Left cardiac atrium (tissue), 4 donors: ENCODE results near the gene TEKT2. TPM values are rescaled to one million over a fixed set of nuclear protein-coding genes. Genes with fewer than 3 reads are reported as not detected.
A peak's percentile ranks its signal among the peaks of the same experiment; 100 is the strongest.

ENCODE experiments used
- ATAC-seq, 2 donors: fragments of 200-7000 bp; cut with Tn5 transposase; one replicate each; pipeline ENCODE4 v1.9.1; 2020; ENCODE audit warnings: mild to moderate bottlenecking in 2 of 2, moderate library complexity in 2 of 2
- DNase-seq: peaks from one replicate; pipeline ENCODE4 v3.0.0-alpha.2; 2020
- intact Hi-C, 2 donors: fragments of 100-400 bp; cut with DNase I; formaldehyde crosslinking; loops; one replicate each; pipeline versions ENCODE4 v1.14.1 to v1.15.1; 2022 to 2023
- total RNA-seq, 2 donors: library from RNA; stranded (reverse); fragmentation: NEBNext Ultra II Directional; extraction: Animal tissue kit (Norgen Biotek cat#: 25700); gene quantifications; one replicate each; pipeline ENCODE4 v1.2.1, GENCODE V29; 2021
- donor health status: DM: no; HTN: yes; CAD: no.
- donor health status: DM: no; HTN: yes; CAD: no; lungs with severe emphysema.
- donor health status: DM: yes; HTN: yes; CAD: no.
- donor health status: Dilated cardiomyopathy.

TEKT2 gene
- total RNA-seq, 2 donors from 2014 or later, result 0.27 TPM; not detected in 1

DNA sequence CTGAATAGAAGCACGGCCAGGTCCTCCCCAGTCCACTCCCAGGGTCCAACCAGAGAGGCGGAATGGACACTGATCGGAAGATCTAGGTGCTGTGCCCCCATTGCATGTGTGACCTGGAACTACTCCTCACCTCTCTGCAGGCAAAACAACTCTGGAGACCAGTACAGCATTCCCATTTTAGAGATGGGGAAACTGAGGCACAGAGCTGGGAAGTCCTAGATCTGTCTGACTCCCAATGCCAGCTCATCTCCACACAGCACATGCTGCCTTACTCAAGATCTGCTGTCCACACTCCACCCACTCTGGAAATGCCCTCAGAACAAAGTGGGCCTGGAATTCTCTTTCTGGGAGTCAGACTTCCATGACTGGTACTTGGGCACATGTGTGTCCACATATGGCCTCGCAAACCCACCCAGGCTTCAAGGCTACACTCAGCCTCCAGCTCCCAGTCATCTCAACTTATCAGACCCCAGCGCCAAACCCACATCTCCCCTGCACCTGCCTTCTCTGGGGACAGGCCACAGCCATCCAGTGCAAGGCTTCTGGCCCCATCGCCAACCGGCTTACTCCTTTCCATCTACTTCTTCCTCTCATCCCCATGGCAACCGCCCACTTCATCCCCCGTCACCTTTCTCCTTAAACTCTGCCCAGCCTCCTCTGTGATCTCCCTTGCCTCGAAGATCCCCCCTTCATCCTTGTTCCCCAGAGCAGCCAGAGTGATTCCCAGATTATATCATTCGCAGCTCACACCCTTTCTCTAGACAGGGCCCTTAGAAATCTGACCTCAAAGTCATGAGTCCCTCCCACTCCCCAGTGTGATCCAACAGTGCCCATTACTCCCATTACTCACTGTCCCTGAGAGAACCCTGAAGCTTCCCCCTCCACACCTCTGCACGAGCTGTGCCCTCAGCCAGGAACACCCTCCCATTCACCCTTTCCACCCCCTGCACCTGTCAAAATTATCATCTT, 38.5 kb downstream of the TEKT2 start:
- no peak for DNase-seq
- intact Hi-C loops, result no loop called here
- no peak for ATAC-seq

DNA sequence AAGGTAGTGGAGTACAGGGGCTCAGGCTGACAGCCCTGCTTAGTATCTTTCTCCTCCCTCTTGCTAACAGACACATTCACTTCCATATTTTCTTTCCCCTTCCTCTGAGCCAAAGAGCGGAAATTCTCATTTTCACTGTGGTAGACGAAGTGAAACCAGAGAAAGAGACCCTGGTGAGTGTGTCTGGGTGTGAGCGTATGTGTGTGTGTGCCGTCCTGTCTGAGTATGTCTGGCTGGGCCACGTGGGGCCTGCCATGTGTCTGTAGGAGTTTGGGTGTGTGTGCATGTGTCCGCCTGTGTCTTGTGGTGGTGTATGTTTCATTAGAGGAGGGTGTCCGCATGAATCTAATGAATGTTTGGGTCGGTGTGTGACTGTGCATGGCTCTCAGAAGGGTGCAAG, 39.5 kb downstream of the TEKT2 start:
- intact Hi-C loops, result no loop called here
- ATAC-seq (peak; percentile 4 to 22), DNase-seq (no peak)

DNA sequence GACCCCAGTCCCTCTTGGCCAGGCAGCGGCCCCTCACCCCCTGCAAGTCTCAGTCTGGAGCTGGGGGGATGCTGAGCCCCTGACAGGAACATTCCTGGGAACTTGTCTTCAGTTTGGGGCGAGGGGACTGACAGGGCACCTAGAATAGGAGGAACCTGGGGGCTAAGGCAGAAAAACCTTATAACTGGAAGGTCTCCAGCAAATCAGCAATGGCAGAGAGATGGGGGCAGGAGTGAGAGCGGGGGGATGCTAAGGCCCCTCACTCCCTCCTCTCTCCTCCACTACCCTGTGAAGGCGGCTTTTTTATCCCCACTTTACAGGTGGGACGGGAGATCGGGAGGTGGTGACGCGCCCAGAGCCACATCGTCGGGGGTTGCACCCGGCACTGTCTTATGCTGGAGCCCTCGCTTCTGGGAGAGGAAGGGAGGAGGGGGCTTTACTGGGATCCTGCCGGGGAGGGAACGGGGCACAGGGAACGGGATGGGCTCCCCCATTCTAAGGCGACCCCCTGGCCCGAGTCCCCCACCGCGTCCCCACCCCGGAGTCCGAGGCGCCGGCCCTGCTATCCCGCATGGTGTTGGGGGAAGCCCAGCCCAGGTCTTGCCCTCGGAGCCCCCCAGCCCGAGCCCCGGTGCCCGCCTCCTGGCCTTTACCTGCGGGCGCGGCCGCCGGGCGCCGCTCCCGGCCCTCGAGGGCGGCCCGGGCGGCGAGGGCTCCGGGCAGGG, 40.7 kb downstream of the TEKT2 start:
- DNase-seq (no peak), ATAC-seq (no peak)
- intact Hi-C loops, result no loop called here

DNA sequence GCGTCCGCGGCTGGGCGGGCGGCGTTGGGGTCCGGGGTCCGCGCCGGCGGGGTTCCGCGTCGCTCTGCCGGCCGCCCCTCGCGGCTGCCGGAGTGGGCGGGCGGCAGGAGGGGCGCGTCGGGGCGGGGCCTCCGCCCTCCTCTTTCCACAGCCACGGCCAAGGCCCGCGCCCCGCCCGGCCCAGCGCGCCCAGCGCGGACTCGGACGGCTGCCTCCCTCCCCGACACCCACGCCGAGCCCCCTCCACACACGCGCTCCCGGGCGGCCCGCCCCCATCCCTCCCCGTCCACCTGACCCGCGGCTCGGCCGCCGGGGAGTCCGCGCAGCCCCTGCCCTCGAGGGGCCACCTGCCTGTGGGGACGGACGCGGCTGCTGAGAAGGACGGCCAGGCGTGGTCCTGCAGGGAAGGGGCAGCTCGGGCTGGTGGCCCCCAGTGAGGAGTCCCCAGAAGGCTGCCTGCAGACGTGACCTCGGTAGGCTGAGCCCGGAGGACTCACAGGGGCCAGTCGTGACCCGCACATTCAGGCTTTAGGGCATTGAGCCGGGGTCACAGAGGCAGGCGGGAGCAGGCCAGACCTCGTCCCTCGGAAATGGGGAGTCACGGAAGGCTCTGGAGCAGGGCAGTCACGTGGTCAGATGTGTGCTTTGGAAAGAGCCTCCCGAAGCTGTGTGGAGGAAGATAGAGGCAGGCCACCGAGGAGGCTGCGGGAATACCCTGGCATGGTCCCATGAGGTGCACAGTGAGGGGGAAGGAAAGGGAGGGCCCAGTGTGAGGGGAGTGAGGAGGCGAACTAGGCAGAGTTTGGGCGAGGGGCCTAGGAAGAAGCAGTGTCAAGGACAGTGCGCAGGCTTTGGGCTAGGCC, 41.5 kb downstream of the TEKT2 start, which contains the start of gene COL8A2:
TSS of gene COL8A2 (minus strand) at position 94 of the 863 bp plus-strand sequence. CDS start 24,980 bp downstream, outside the sequence.
- DNase-seq (peak; percentile 59), ATAC-seq (peak; percentile 79 to 80)

DNA sequence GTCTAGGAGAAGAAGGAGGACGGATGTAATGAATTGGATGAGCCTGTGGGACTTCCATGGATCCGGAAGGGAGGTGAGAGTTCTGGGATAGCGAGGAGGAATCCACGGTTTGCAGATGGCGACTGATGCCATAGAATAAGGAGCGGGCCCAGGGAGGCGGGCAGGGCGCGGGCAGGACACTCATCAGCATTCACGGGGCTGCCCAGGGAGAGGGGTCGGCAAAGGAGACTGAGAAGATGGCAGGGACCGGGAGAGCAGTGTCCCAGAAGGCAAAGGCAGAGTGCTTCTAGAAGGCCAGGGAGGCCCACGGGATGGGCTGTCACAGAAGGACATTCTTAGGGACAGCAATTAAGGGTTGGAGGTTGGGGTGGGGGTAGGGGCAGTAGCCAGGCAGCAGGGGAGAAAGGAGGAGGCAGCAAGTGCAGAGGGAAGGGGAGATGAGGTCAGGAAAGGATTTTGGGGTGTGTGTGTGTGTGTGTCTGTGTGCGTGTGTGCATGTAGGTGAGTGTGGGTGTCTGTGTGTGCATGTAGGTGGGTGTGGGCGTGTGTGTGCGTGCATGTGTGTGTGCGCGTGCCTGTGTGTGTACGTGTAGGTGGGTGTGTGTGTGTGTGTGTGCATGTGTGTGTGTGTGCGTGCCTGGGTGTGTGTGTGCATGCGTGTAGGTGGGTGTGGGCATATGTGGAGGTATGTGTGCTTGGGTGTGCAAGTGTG, 42.3 kb downstream of the TEKT2 start:
- intact Hi-C loops, result no loop called here
- DNase-seq, result no peak
- ATAC-seq, result no peak

More for the DNA sequence above, 41.5 kb downstream of the TEKT2 start, which contains the start of gene COL8A2:
- intact Hi-C loops, result no loop called here

DNA sequence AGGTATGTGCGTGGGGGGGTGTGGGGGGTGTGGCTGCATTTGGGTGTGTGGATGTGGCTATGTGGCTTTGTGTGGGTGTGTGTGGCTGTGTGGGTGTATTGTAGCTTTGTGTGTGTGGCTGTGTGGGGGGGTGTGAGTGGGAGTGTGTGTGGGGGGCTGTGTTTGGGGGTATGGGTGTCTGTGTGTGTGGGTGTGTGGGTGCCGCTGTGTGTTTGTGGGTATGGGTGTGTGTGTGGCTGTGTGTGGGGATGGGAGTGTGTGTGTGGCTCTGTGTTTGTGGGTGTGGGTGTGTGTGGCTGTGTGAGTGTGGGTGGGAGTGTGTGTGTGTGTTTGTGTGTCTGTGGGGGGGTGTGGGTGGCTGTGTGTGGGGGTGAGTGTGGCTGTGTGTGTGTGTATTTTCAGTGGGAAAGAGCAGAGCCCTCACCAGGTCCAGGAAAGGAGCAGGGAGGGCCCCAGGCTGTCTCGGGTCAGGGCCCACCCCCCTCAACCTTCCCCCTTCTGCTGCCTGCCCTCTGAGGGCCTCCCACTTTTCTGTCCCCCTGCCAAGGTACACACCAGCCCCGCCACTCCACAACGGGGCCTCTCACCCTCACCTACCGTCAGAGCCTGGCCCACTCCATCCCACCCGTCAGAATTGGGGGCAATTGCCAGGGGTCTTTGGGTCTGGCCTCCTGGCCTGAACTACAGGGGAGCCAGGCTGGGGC, 43.1 kb downstream of the TEKT2 start:
- DNase-seq (no peak), ATAC-seq (no peak)
- intact Hi-C loops, result no loop called here

DNA sequence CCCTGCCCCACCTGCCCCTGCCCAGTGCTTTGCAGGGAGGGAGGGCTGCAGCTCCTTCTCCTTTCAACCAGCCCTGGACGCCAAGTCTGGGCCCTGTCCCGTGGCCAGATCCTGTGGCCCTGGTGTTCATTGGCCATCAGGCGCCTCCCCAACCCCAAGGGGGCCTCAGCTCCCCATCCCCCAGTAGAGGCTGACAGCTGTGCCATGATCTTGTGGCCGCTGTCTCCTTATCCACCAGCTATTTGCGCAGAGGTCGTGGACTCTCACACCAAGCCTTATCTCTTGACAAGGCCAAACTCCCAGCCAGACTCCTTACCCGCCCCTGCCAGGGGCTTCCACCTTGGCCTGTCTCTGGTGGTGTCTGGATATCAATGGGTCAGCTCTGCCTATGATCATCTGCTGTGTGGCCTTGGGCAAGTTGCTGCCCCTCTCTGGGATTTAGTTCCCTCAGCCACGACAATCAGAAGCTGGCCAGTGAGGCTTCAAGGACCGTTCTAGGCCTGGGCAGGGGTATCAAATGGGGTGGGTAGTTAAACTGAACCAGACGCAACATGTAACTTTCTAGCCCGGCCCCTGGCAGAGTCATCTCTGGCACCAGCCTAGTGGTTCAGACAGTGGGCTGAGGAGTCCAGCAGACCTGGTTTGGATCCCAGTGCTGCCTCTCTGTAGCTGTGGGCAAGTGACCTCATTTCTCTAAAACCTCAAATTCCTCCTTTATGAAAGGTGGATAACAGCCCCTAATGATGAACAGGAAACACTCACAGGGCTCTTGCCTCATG, 44.4 kb downstream of the TEKT2 start:
- DNase-seq, result no peak
- intact Hi-C loops, result no loop called here
- no peak for ATAC-seq

DNA sequence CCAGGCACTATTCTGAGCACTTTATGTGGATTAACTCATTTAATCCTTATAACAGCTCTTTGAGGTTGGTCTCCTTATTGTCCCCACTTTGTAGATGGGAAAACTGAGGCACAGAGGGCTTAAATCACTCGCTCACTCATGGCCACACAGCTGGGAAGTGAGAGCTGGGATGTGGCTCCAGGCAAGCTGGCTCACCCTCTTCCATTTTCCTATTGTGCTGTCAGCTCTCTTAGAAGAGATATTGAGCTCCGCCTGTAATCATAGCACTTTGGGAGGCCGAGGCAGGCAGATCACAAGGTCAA, 45.0 kb downstream of the TEKT2 start:
- DNase-seq (no peak), ATAC-seq (no peak)
- intact Hi-C loops, result no loop called here

DNA sequence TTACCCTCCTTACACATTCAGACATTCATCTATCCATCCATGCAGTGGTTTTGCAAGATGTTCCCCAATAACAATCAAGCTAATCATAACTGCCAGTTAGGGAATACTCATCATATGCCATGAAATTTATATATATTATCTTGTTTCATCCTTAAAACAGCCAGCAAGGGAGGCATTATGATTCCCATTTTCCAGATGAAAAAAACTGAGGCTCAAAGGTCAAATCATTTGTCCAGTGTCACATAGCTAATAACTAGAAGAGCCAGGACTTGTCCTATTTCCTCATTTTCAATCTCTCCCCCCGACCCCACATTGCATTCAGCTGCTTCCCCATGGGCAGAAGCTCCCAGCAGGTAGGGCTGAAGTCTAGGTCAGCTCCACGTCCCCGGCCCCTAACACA, 48.1 kb downstream of the TEKT2 start:
- DNase-seq (no peak), ATAC-seq (no peak)
- intact Hi-C loops, result no loop called here

DNA sequence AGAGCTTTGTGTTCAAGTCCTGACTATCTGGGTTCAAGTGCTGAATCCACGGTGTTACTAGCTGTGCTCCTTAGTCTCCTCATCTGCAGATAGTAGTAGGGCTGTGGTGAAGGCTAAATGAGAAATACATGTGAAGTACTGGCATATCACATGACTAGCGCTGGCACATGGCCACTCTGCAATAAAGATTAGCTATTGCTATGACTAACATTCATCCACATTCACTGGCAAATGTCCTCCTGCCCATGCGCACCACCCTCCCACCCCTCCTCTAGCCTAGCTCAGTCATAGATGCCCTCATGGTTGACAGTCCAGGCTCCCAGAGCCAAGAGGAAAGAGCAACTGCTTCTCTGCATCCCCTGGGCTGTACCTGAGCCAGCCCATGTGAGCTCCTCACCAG, 49.6 kb downstream of the TEKT2 start:
- ATAC-seq, result peak in 1 of 2 donors; percentile 84
- intact Hi-C loops, result no loop called here
- peak; percentile 79 for DNase-seq

DNA sequence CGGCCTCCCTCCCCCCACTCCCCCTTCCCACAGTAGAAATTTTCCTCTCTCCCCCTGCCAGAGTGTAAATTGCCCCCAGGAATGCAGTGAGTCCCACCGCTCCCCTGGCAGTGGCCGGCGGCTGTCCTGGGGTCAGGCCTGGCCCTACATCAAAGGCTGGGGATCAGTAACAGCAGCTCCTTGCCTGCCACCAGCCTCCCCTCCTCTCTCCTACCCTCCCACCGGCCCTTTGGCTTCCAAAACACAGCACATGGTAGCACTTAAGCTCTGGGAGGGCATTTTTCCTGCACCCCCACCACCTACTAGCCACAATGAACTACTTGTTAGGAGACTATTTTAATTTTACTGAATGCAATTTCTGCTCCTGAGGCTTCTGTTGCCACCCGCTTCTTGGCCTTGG, 50.1 kb downstream of the TEKT2 start:
- DNase-seq (no peak), ATAC-seq (no peak)
- intact Hi-C loops, result loop anchor here in 1 of 2 donors (2.0 kb wide), 1 partner anchor 33 kb away; no protein-coding TSS in a partner anchor

DNA sequence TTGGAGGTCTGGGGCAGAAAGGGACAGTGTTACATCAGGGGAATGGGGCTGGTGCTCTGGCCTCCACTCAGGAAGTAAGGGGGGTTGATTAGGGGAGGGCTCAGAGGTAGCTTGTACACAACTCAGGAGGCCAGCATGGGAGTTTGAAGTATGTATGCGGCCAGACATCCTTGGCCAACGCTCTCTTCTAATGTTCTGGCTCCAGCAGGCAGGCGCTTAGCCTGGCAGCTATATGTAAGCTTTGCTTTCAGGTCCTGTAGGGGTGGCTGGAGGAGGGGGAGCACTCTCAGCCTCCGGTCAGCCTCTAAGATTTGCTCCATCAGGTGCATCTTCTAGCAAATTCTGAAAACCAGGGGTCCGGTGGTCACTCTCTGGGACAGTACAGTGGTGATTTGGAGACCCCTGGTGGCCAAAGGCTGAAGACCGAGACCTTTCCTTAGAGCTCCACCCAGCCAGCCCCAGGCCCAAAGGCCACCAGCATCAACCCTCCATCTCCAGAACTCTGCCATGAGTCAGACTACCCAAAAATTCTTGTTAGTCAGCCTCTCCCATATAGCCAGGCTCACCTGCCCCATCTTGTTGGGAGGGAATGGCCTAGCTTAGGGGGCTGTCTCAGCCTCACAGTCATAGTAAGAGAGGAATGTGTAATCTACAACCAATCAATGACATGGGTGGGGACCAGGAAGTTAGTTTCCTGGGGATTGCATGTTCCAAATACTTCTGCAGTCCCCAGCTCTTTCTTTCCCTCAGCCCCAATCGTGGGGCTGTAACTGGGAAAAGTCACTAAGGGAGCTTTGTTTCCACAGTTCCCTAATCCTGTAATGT, 50.8 kb downstream of the TEKT2 start:
- intact Hi-C loops, result loop anchor here in 1 of 2 donors (2.0 kb wide), 1 partner anchor 34 kb away; no protein-coding TSS in a partner anchor
- peak; percentile 65 to 75 for ATAC-seq
- DNase-seq, result peak; percentile 61

DNA sequence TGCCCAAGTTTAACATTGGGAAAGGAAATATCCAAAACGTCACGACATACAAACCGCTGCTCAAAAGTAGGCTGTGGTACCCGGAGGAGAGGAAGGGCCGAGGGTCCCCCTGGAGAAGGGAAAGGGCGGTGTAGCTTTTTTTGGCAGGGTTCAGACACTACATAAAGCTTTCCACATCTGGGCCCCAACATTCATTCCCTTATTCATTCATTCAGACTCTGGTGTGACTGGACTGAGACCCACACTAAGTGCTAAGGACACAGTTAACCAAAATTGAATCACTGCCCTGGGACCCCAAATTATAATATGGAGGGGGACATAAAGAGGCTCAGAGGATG, 51.4 kb downstream of the TEKT2 start:
- DNase-seq (no peak), ATAC-seq (no peak)
- intact Hi-C loops, result loop anchor here in 1 of 2 donors (2.0 kb wide), 1 partner anchor 34 kb away; no protein-coding TSS in a partner anchor

DNA sequence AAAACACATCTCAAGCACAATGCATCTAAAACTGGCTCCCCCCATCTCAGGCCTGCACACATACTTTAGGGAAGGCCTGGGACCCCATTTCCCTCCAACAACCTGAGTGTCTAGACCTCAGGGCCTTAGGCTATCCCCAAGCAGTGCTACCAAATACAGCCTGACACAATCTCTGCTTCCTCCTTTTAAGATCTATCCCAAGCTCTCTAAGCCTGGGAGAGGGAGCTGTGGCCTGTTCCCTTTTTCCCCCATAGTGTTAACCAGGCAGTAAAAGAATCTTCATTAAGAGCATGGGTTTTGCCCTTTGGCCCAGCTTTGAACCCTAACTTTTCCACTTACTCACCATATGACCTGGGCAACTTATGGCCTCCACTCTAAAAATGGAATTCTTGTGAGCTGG, 51.9 kb downstream of the TEKT2 start:
- DNase-seq (no peak), ATAC-seq (no peak)
- intact Hi-C loops, result loop anchor here in 1 of 2 donors (2.0 kb wide), 1 partner anchor 35 kb away; no protein-coding TSS in a partner anchor

DNA sequence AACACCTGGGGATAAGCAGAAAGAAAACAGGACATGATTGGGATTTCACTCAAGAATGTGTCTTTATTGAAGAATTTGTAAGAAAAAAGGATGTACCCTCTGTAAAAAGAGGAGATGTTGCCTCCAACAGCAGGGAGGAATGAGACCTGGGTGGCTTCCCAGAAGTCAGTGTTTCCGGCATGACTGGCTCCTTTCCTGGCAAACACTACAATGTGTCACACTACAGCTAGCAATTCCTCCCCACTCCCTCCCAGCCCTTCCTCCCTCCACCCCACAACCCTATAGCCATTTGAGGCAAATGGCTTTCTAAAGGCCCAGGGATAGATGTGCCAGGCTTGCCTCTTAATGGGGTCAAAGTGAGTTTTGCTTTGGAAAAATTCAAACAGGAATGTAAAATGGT, 52.6 kb downstream of the TEKT2 start:
- peak; percentile 67 for DNase-seq
- peak; percentile 63 to 73 for ATAC-seq
- intact Hi-C loops, result no loop called here

DNA sequence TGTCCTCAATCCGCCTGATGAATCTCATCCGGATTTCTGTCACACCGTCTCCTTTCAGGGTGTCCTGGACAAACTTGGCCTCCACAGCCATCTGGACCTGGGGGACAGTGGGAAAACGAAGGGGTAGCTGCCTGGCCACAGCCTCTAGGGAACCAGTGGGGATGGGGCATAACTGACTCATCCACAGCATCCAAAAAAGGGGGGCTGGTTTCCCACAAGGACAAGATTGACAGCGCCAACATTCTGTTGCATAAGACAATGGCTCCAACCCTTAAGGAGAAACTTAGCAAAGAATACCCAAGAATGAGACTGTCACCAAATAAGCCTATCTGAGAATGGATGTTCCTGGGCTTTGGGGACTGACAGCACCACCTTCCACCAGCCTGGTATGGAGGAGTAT, 53.3 kb downstream of the TEKT2 start:
- DNase-seq, result no peak
- intact Hi-C loops, result no loop called here
- ATAC-seq, result no peak
